HG03139 (cell line): ENCODE data around the gene SCAANT1.

Experiments
- ATAC-seq: cut with Tn5 transposase; IDR thresholded peaks from one replicate; pipeline ENCODE4 v1.9.1; 2021; ENCODE audit not compliant: unreplicated experiment

Gene SCAANT1

GRCh38 chr3:63934041-63934866 is 22.1 kb upstream of the SCAANT1 start:
- ATAC-seq: no peak

- ATAC-seq: peak; percentile 48
Observed at GRCh38 chr3:63933459-63933858, 21.3 kb upstream of the SCAANT1 start.

- ATAC-seq: no peak
Observed at GRCh38 chr3:63932509-63933212, 20.5 kb upstream of the SCAANT1 start.

- ATAC-seq: no peak
Observed at GRCh38 chr3:63931290-63931689, 19.1 kb upstream of the SCAANT1 start.

GRCh38 chr3:63927422-63928280 is 15.5 kb upstream of the SCAANT1 start:
- peak; percentile 71 for ATAC-seq

GRCh38 chr3:63926309-63926708 is 14.1 kb upstream of the SCAANT1 start:
- ATAC-seq: no peak

GRCh38 chr3:63922491-63923199 is 10.5 kb upstream of the SCAANT1 start:
- ATAC-seq: no peak

- peak; percentile 76 for ATAC-seq
Observed at GRCh38 chr3:63921741-63922482, 9.7 kb upstream of the SCAANT1 start.

- ATAC-seq: no peak
Observed at GRCh38 chr3:63920001-63920400, 7.8 kb upstream of the SCAANT1 start.

- no peak for ATAC-seq
Observed at GRCh38 chr3:63918321-63918720, 6.1 kb upstream of the SCAANT1 start.

GRCh38 chr3:63914312-63914711 is 2.1 kb upstream of the SCAANT1 start:
- ATAC-seq: no peak

GRCh38 chr3:63912768-63913588 is 795 bp upstream of the SCAANT1 start:
- ATAC-seq: peak; percentile 15

GRCh38 chr3:63911509-63911872 is 692 bp downstream of the SCAANT1 start:
- ATAC-seq: peak; percentile 6

- no peak for ATAC-seq
Observed at GRCh38 chr3:63910891-63911290, 1.3 kb downstream of the SCAANT1 start.

GRCh38 chr3:63910001-63910400 is 2.2 kb downstream of the SCAANT1 start:
- ATAC-seq: no peak

- no peak for ATAC-seq
Observed at GRCh38 chr3:63909431-63909830, 2.8 kb downstream of the SCAANT1 start.

GRCh38 chr3:63908776-63909175 is 3.4 kb downstream of the SCAANT1 start:
- ATAC-seq: no peak

- ATAC-seq: no peak
Observed at GRCh38 chr3:63908081-63908736, 4.0 kb downstream of the SCAANT1 start.
